ENCODE data around the gene IZUMO4. TPM values are rescaled to one million over a fixed set of nuclear protein-coding genes. Genes with fewer than 3 reads are reported as not detected.

IZUMO4 gene
- polyA plus RNA-seq, 1 donor from 2014 or later = 39.3 TPM

DNA sequence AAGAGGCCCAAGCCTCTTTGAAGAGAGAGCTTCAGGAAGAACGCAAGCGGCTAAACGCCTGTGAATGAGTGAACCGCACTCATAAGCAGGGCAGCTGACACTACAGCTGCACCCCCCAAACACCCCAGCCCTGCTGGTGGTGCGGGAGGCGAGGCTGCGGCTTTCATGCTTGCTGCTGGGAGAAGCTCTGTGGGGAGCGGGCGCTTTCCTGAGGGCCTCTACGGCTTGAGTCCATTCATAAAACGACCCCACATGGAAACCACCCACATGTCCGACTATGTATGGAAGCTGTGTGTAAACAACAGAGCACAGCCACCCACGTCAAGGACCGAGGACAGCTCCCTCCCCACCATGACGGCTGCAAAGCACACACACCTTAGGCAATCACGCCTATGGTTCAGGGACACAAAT, 49.1 kb downstream of the IZUMO4 start:
- no peak overlapping the region for H3K4me3 ChIP-seq (ENCODE audit: low read length)

DNA sequence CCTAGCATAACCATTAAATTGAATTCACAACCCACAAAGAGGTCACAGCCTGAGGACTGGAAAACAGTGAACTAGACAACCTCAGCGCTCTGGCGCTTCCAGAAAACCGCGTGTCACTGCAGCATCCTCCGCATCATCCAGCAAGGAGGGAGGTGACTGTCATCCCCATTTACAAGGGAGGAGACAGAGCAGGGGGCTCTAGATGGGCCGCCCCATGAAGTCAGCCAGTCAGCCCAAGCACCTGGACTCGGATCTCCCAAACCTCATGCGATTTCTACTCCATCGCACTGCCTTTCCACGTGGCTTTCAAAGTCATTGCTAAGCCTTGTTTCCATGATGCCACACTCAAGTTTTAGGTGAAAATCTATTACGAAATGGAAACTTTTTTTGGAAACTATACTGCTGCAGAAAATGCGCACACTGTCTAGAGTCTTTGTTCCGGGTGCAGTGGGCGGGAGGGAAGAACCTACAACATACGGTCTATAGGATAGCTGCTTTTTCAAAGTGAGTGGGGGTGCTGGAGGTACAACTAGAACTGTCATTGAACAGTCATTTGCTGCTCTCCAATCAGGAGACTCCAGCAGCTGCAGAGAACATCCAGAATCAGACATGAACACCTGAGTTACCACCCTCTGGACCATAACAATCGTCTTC, 51.9 kb downstream of the IZUMO4 start:
- H4K20me1 ChIP-seq (ENCODE audit: insufficient read depth) = peaks cover 4% of the 10 kb centered on the region
- no peak overlapping the region for H3K27ac ChIP-seq (ENCODE audit: low read length)
- H3K4me2 ChIP-seq (ENCODE audit: low read length) = no peak overlapping the region

More for the DNA sequence above, 49.1 kb downstream of the IZUMO4 start:
- H3K4me2 ChIP-seq (ENCODE audit: low read length) = no peak overlapping the region
- no peak overlapping the region for H3K27ac ChIP-seq (ENCODE audit: low read length)
- H3K27me3 ChIP-seq (ENCODE audit: insufficient read depth, low read depth, low read length) = no peaks in the 10 kb centered on the region
- no peaks in the 10 kb centered on the region for H3K9me3 ChIP-seq (ENCODE audit: low read length)
- TF ChIP-seq MXI1 (conservative IDR thresholded peaks at IDR 0.05; ENCODE audit: poor library complexity, severe bottlenecking) (no peak), TAF1 (IDR thresholded peaks at IDR 0.05; ENCODE audit: low read depth) (no peak), EZH2 (IDR thresholded peaks at IDR 0.05; ENCODE audit: borderline replicate concordance, insufficient read depth, low read length, poor library complexity, severe bottlenecking) (no peak), POLR2AphosphoS5 (IDR thresholded peaks at IDR 0.05) (no peak), SMC3 (conservative IDR thresholded peaks at IDR 0.05; ENCODE audit: poor library complexity) (no peak), EP300 (conservative IDR thresholded peaks at IDR 0.05; ENCODE audit: poor library complexity, severe bottlenecking) (no peak), RAD21 (conservative IDR thresholded peaks at IDR 0.05) (no peak)
- TF ChIP-seq, protein P1, sequence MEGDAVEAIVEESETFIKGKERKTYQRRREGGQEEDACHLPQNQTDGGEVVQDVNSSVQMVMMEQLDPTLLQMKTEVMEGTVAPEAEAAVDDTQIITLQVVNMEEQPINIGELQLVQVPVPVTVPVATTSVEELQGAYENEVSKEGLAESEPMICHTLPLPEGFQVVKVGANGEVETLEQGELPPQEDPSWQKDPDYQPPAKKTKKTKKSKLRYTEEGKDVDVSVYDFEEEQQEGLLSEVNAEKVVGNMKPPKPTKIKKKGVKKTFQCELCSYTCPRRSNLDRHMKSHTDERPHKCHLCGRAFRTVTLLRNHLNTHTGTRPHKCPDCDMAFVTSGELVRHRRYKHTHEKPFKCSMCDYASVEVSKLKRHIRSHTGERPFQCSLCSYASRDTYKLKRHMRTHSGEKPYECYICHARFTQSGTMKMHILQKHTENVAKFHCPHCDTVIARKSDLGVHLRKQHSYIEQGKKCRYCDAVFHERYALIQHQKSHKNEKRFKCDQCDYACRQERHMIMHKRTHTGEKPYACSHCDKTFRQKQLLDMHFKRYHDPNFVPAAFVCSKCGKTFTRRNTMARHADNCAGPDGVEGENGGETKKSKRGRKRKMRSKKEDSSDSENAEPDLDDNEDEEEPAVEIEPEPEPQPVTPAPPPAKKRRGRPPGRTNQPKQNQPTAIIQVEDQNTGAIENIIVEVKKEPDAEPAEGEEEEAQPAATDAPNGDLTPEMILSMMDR (IDR thresholded peaks at IDR 0.05; ENCODE audit: poor library complexity, severe bottlenecking) = no peak
- TF ChIP-seq, protein P2, sequence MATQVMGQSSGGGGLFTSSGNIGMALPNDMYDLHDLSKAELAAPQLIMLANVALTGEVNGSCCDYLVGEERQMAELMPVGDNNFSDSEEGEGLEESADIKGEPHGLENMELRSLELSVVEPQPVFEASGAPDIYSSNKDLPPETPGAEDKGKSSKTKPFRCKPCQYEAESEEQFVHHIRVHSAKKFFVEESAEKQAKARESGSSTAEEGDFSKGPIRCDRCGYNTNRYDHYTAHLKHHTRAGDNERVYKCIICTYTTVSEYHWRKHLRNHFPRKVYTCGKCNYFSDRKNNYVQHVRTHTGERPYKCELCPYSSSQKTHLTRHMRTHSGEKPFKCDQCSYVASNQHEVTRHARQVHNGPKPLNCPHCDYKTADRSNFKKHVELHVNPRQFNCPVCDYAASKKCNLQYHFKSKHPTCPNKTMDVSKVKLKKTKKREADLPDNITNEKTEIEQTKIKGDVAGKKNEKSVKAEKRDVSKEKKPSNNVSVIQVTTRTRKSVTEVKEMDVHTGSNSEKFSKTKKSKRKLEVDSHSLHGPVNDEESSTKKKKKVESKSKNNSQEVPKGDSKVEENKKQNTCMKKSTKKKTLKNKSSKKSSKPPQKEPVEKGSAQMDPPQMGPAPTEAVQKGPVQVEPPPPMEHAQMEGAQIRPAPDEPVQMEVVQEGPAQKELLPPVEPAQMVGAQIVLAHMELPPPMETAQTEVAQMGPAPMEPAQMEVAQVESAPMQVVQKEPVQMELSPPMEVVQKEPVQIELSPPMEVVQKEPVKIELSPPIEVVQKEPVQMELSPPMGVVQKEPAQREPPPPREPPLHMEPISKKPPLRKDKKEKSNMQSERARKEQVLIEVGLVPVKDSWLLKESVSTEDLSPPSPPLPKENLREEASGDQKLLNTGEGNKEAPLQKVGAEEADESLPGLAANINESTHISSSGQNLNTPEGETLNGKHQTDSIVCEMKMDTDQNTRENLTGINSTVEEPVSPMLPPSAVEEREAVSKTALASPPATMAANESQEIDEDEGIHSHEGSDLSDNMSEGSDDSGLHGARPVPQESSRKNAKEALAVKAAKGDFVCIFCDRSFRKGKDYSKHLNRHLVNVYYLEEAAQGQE (IDR thresholded peaks at IDR 0.05; ENCODE audit: borderline replicate concordance) = no peak
- no peak overlapping the region for H3K9ac ChIP-seq (ENCODE audit: low read length)
- no peak overlapping the region for H2AFZ ChIP-seq (ENCODE audit: low read depth, low read length)
- H3K36me3 ChIP-seq (ENCODE audit: insufficient read depth, low read length) = no peaks in the 10 kb centered on the region
- H4K20me1 ChIP-seq (ENCODE audit: insufficient read depth) = peaks cover 4% of the 10 kb centered on the region
- no peaks in the 10 kb centered on the region for H3F3A ChIP-seq (ENCODE audit: insufficient read depth, low read length, poor library complexity, severe bottlenecking)
- peaks cover 70% of the 10 kb centered on the region for H3K79me2 ChIP-seq (replicated peaks; ENCODE audit: insufficient read depth, low read length)
- H3K9me2 ChIP-seq (ENCODE audit: insufficient read depth, low read length) = no peaks in the 10 kb centered on the region

More for the DNA sequence above, 51.9 kb downstream of the IZUMO4 start:
- no peaks in the 10 kb centered on the region for H3K27me3 ChIP-seq (ENCODE audit: insufficient read depth, low read depth, low read length)
- no peaks in the 10 kb centered on the region for H3K36me3 ChIP-seq (ENCODE audit: insufficient read depth, low read length)
- H3K9me3 ChIP-seq (ENCODE audit: low read length) = no peaks in the 10 kb centered on the region
- H2AFZ ChIP-seq (ENCODE audit: low read depth, low read length) = no peak overlapping the region
- peak overlapping the region; percentile 25 for H3K4me3 ChIP-seq (ENCODE audit: low read length)
- H3K79me2 ChIP-seq (replicated peaks; ENCODE audit: insufficient read depth, low read length) = peaks cover 59% of the 10 kb centered on the region
- H3K9me2 ChIP-seq (ENCODE audit: insufficient read depth, low read length) = no peaks in the 10 kb centered on the region
- no peak overlapping the region for H3K9ac ChIP-seq (ENCODE audit: low read length)
- no peak for TF ChIP-seq RAD21 (conservative IDR thresholded peaks at IDR 0.05)
- no peaks in the 10 kb centered on the region for H3F3A ChIP-seq (ENCODE audit: insufficient read depth, low read length, poor library complexity, severe bottlenecking)

Other genes starting within 250 kb of the IZUMO4 start
- 9.2 and 18.5 TPM in 2 replicates for gene REXO1, start 248.4 kb upstream of the IZUMO4 start, polyA plus RNA-seq
- gene KLF16, start 233.3 kb upstream of the IZUMO4 start, polyA plus RNA-seq = 2.2 and 3.5 TPM in 2 replicates
- 116 and 140 TPM in 2 replicates for gene ABHD17A, start 211.4 kb upstream of the IZUMO4 start, polyA plus RNA-seq
- 1.6 TPM in 2 replicates for gene ADAT3, start 191.5 kb upstream of the IZUMO4 start, polyA plus RNA-seq
- gene SCAMP4, start 191.5 kb upstream of the IZUMO4 start, polyA plus RNA-seq = 12.7 and 13.3 TPM in 2 replicates
- gene CSNK1G2, start 155.7 kb upstream of the IZUMO4 start, polyA plus RNA-seq = 110 and 138 TPM in 2 replicates
- 46.1 and 57.6 TPM in 2 replicates for gene BTBD2, start 81.2 kb upstream of the IZUMO4 start, polyA plus RNA-seq
- 27.6 and 37.6 TPM in 2 replicates for gene MKNK2, start 45.7 kb upstream of the IZUMO4 start, polyA plus RNA-seq
- 5.8 and 8.3 TPM in 2 replicates for gene MOB3A, start 589 bp upstream of the IZUMO4 start, polyA plus RNA-seq
- gene AP3D1, start 54.7 kb downstream of the IZUMO4 start, polyA plus RNA-seq = 60.7 and 88.2 TPM in 2 replicates
- 8.5 and 10.7 TPM in 2 replicates for gene DOT1L, start 67.0 kb downstream of the IZUMO4 start, polyA plus RNA-seq
- 219 and 254 TPM in 2 replicates for gene PLEKHJ1, start 139.4 kb downstream of the IZUMO4 start, polyA plus RNA-seq
- 14.4 and 51.6 TPM in 2 replicates for gene SF3A2, start 139.9 kb downstream of the IZUMO4 start, polyA plus RNA-seq
- 57.5 and 71.5 TPM in 2 replicates for gene AMH, start 152.4 kb downstream of the IZUMO4 start, polyA plus RNA-seq
- gene JSRP1, start 159.5 kb downstream of the IZUMO4 start, polyA plus RNA-seq = 1.3 and 1.4 TPM in 2 replicates
- not detected in 2 replicates for gene PEAK3, start 185.3 kb downstream of the IZUMO4 start, polyA plus RNA-seq
- gene LINGO3, start 211.2 kb downstream of the IZUMO4 start, polyA plus RNA-seq = 1.2 and 2.7 TPM in 2 replicates
- gene LSM7, start 231.7 kb downstream of the IZUMO4 start, polyA plus RNA-seq = 520 and 550 TPM in 2 replicates
- gene SPPL2B, start 231.8 kb downstream of the IZUMO4 start, polyA plus RNA-seq = 68.7 and 86.8 TPM in 2 replicates